Stimulated activated CD4-positive, alpha-beta T cell treated with anti-CD3 and anti-CD28 coated beads, TNF-alpha, amount 100 ng/mL, for 24 hours (primary cell): ENCODE data around the gene ARID5A.
A peak's percentile ranks its signal among the peaks of the same experiment; 100 is the strongest.

Source experiments
- DNase-seq, 3 experiments: peaks; one replicate each; pipeline ENCODE4 v3.0.0-alpha.2; 2020; ENCODE audit warnings: low read depth in 3 of 3

ARID5A gene

GRCh38 chr2:96526615-96527285, 9.8 kb upstream of the ARID5A start:
- no peak for DNase-seq

GRCh38 chr2:96527286-96528005, 9.1 kb upstream of the ARID5A start:
- DNase-seq: peak in 2 of 3 experiments; percentile 48 to 74

DNA sequence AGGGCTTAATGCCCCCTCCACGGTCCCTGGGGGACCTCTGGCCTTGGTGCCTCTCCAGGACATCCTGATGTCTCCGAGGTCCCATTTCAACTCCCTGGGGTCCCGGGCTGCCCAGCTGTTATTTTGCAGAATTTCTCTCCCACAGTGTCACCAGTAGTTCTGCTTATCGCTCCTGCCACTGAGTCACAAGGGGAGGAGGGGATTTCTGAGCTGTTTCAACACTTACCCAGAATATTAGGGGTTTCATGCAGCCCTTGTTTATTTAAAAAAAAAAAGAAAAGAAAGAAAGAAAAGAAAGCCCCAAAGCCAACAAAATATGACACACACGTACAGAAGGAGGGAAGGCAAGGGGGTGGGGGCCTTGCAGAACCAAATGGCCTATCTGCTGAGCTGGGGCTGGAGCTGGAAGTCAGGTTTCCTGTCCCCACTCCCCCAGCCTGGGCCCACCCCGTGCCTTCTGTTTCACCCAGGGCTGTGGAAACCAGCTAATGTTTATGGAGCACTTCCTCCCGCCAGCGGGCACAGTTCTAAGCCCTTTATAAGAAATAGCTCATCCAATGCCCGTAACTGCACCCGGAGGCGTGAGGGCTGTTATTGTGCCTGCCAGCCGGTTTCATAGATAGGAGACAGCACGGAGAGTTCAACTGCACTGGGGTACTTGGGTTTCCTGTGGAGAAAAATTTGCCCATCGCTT, 8.4 kb upstream of the ARID5A start:
- peak; percentile 44 to 83 (median 50) for DNase-seq

DNA sequence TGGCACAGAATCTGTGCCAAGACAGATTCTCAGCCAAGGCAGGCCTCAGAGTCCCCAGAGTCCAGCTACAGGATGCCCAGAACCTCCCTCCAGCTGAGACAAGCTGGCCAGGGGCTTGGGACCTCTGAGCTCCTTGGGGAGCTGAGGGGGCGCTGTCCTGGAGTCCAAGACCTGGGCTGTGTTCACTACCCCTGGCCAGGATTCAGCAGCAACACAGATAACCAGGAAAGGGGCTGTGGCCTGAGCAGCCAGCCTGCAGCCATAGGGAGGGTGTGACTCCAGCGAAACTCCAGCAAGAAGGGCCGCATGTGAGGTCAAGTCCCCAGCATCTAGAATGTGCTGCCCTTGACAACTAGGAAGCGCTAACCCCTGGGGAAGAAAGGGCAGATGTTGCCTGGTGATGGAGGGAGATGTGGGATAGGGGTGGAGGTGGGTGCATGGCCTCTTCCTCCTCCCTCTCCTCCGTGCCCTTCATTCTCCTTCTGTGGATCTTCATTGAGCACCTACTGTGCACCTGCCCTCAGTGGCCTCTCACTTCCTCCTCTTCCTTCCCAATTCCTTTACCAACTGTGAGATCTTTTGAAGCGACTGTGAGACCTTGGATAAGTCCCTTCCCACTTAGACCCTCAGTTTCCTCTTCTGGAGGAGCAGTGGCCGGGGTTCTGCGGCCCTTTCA, 7.7 kb upstream of the ARID5A start:
- no peak for DNase-seq

DNA sequence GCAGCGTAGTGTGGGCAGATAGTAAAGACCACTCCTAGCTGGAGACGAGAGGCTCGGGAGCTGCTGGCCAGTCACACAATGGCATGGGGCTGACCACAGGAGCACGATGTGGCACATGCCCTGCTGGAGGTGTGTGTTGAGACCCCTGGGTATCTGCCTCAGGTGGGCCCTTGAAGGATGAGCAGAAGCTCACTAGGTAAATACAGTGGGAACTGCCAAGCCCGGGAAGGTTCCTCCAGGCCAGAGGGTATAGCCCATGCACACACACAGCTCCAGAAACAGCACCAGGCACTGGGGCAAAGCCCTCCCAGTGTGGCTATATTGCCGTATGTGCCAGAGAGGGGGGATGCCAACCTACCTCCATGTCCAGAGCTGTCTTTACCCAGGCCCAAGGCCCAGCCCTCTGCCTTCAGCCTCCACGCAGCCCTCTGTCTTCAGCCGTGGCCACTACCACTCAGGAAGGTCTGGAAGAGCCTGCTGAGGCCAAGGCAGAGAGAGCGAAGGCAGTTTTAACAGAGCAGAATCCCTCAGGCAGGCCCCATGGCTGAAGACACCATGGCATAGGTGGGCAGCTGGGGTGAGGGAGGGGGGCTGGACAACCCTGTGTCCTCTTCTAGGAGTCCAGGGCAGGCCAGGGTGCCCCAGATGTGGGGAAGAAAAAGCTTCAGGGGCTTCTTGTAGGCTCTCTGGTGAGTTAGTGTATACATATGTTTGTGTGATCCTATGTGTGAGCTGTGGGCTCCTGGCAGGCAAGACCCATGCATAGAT, 7.0 kb upstream of the ARID5A start:
- DNase-seq: no peak

GRCh38 chr2:96530144-96530430, 6.5 kb upstream of the ARID5A start:
- DNase-seq: no peak

- no peak for DNase-seq
Measured at GRCh38 chr2:96530474-96531357, 5.8 kb upstream of the ARID5A start.

DNA sequence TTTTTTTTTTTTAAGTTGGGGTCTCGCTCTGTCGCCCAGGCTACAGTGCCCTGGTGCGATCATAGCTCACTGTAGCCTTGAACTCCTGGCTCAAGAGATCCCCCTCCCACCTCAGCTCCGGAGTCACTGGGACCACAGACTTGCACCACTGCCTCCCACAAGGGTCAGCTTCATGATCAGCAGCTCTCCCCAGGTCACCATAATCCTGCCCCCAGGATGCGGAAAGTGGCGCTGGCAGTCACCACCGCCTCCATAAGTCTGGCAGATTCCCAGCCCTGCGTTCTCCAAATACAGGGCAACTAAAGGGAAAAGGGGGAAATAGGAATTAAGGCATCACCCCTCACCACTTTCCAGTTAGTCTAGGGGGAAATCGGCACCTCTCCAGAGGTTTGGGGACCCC, 5.2 kb upstream of the ARID5A start:
- no peak for DNase-seq

DNA sequence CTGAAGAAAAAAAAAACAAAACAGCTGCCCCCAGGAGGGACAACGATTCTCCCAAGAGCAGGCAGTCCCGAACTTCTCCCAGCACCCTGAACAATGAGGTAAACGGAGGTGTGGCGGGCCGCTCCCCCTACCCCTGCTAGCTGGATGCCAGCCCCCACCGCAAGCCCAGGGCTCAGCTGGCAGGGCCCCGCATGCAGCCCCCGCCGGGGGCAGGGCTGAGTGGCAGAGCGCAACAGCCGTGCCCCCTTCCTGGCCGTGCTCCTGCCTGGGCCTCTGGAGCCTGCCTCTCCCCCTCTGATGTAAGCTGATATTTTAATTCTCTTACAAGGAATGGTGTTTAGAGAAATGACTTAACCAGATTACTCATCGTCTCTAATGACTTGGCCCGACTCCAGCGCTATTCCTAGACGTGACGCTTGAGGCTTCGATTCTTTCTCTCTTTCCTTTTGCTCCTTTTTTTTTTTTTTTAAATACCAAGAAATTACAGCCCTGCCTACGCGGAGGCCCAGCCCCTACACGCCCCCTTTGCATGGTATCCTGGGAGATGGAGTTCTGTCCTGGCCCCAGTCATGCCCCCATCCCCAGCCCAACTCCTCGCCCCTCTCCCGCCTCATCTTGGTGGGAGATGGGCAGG, 4.6 kb upstream of the ARID5A start:
- peak; percentile 71 to 88 (median 82) for DNase-seq

- no peak for DNase-seq
Measured at GRCh38 chr2:96532641-96533291, 3.8 kb upstream of the ARID5A start.

DNA sequence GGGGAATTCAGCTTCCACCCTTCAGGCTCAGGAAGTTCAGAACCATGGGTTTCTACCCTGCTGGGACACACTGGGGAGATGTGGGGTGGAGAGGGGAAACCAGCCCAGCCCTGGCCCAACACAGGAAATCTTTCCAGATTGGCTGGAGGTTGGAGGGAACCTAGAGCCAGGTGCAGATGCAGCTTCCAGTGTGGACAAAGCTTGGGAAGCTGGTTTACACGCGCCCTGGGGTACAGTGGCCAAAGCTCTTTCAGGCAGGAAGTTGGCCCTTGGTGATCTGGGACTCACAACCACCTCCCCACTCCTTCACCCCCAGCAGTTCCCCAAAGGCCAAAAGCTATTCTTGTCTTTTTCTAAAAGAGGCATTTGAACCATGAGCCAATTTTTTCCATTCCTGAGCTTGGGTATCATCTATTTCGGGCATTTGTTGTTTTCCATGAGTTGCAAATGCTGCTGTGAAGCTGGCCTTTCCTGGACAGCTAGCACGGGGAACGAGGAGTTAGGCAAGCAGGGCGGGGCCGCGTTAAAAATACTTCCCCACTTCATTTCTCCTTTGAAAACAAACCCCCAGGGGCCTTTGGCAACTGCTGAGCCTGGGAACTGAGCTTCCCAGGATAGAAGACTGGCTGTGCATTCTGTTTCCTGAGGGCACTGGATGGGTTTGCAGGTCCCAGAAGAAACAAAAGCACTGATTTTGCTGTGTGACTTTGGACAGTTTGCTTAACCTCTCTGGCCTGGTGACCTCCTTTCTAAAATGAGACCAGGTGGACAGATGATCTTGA, 3.1 kb upstream of the ARID5A start:
- DNase-seq: no peak

GRCh38 chr2:96534141-96534540, 2.4 kb upstream of the ARID5A start:
- DNase-seq: no peak

- DNase-seq: no peak
Measured at GRCh38 chr2:96534701-96535181, 1.8 kb upstream of the ARID5A start.

- DNase-seq: no peak
Measured at GRCh38 chr2:96535331-96535730, 1.2 kb upstream of the ARID5A start.

- DNase-seq: peak; percentile 65 to 89 (median 72)
Measured at GRCh38 chr2:96537066-96537733, 648 bp downstream of the ARID5A start.

DNA sequence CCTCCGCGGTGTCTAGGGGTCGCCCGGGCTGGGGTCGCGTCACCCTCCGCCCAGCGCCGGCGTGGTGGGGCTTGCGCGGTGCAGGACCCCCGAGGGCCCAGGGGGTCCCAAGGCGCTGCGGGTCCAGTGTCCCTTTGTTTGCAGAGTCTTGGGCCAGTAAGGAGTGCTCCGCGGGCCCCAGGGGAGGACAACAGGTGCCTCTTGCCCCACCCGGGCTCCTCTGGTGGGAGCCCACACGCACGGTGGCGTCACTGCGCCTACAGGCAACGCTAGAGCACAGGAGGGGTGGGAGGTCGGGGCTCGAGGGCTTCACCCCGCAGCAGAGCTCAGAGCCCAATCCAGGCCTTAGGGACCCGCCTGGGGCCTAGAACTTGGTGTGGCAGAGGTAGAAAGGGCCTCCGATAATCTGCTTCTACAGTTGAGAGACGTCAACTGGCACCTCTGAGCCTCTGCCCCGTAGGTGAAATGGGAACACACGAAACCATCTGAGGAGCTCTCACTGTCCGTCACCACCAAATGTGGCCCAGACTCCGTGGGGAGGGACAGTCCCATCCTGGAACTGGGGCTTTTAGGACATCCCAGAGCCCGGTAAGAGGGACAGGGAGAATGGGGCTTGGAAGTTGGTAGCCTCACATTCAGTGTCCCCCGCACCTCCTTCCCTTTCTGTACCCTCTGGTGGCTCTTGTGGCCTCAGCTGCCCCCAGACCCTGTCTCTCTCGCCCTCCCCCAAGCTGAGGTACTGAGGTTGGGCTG, 1.4 kb downstream of the ARID5A start:
- DNase-seq: no peak

GRCh38 chr2:96538487-96539214, 2.1 kb downstream of the ARID5A start:
- DNase-seq: peak; percentile 70 to 93 (median 75)
